SK-N-SH (cell line): Measurements from ENCODE around the gene CLIC3. TPM values are rescaled to one million over a fixed set of nuclear protein-coding genes. Genes with fewer than 3 reads are reported as not detected.

Source experiments
- CTCF ChIA-PET: fragments of 300-600, 350-600 bp; formaldehyde crosslinking; extraction: SDS; loops from one replicate; lab custom pipeline; 2021; lab: Yijun Ruan, JAX
- POLR2A ChIA-PET: fragments of 350-600 bp; sonication (Branson Sonifier 250); formaldehyde crosslinking; extraction: SDS; loops from one replicate; lab custom pipeline; 2020; ENCODE audit warnings: antibody characterized with exemption, inconsistent platforms; lab: Yijun Ruan, JAX
- DNase-seq: peaks from one replicate; pipeline ENCODE4 v3.0.0; 2012
- H2AFZ ChIP-seq: fragments of 200-600 bp; sonication (generic); 2 replicates; pipeline ENCODE4 v1.8.1; 2016; ENCODE audit warnings: antibody characterized with exemption, mild to moderate bottlenecking, low read depth
- H3F3A ChIP-seq: fragments of 200-600 bp; sonication (generic); replicated peaks from 2 replicates; pipeline ENCODE3; 2016; ENCODE audit warnings: antibody characterized with exemption, mild to moderate bottlenecking; ENCODE audit not compliant: insufficient read depth
- H3K27ac ChIP-seq, 2 experiments: fragments of 200-500 bp in 1 of 2; fragments of 200-600 bp in 1 of 2; sonication (Bioruptor generic) in 1 of 2; sonication (generic), shearing (Covaris generic) in 1 of 2; 2 replicates each; pipeline versions ENCODE4 v1.5.1 to v1.6.1; 2014 to 2016; ENCODE audit warnings: low read depth in 2 of 2, inconsistent platforms in 1 of 2, low read length in 1 of 2, mild to moderate bottlenecking in 1 of 2, mixed read lengths in 1 of 2
- H3K27me3 ChIP-seq: fragments of 200-600 bp; sonication (generic), shearing (Covaris generic); 2 replicates; pipeline ENCODE4 v1.6.1; 2016; ENCODE audit warnings: mixed run types; ENCODE audit not compliant: insufficient read depth
- H3K36me3 ChIP-seq, 2 experiments: fragments of 200-500 bp in 1 of 2; fragments of 200-600 bp in 1 of 2; sonication (Bioruptor generic) in 1 of 2; sonication (generic) in 1 of 2; replicated peaks in 1 of 2; 2 replicates each; pipeline versions ENCODE3 to v1.5.1; 2014 to 2016; ENCODE audit warnings: low read length in 1 of 2, mild to moderate bottlenecking in 1 of 2; ENCODE audit not compliant: insufficient read depth in 2 of 2, control insufficient read depth in 1 of 2
- H3K4me1 ChIP-seq, 2 experiments: fragments of 200-500 bp in 1 of 2; fragments of 200-600 bp in 1 of 2; sonication (Bioruptor generic) in 1 of 2; sonication (generic), shearing (Covaris generic) in 1 of 2; 2 replicates each; pipeline versions ENCODE4 v1.5.1 to v1.6.1; 2014 to 2016; ENCODE audit warnings: low read depth in 1 of 2, low read length in 1 of 2, mixed run types in 1 of 2; ENCODE audit not compliant: insufficient read depth in 2 of 2, control insufficient read depth in 1 of 2
- H3K4me2 ChIP-seq: fragments of 200-600 bp; sonication (generic), shearing (Covaris generic); 2 replicates; pipeline ENCODE4 v1.6.1; 2017; ENCODE audit warnings: mixed run types
- H3K4me3 ChIP-seq, 2 experiments: fragments of 200-500 bp in 1 of 2; fragments of 200-600 bp in 1 of 2; sonication (Bioruptor generic) in 1 of 2; sonication (generic), shearing (Covaris generic) in 1 of 2; 2 replicates each; pipeline versions ENCODE4 v1.5.1 to v1.8.1; 2014 to 2016; ENCODE audit warnings: low read depth in 2 of 2, inconsistent platforms in 1 of 2, low read length in 1 of 2, mild to moderate bottlenecking in 1 of 2, mixed read lengths in 1 of 2, moderate library complexity in 1 of 2
- H3K79me2 ChIP-seq: fragments of 200-600 bp; sonication (generic); 2 replicates; pipeline ENCODE4 v1.8.1; 2017; ENCODE audit warnings: mild to moderate bottlenecking; ENCODE audit not compliant: insufficient read depth
- H3K9ac ChIP-seq: fragments of 200-600 bp; sonication (generic); 2 replicates; pipeline ENCODE4 v1.6.1; 2017; ENCODE audit warnings: mixed run types
- H3K9me2 ChIP-seq: fragments of 200-600 bp; sonication (generic); 2 replicates; pipeline ENCODE4 v1.6.1; 2017; ENCODE audit warnings: mixed run types
- H3K9me3 ChIP-seq: fragments of 200-600 bp; sonication (generic); 2 replicates; pipeline ENCODE4 v1.6.1; 2017; ENCODE audit warnings: mixed run types, mild to moderate bottlenecking, moderate library complexity
- H4K20me1 ChIP-seq: fragments of 200-600 bp; sonication (generic); 2 replicates; pipeline ENCODE4 v1.6.1; 2017; ENCODE audit warnings: mild to moderate bottlenecking, mixed run types; ENCODE audit not compliant: insufficient read depth
- CHD2 ChIP-seq: fragments of 150-350 bp; IDR thresholded peaks from 2 replicates; pipeline ENCODE4 v1.6.1; 2018; ENCODE audit warnings: low read length; ENCODE audit not compliant: partially characterized antibody
- ELF1 ChIP-seq: IDR thresholded peaks from 2 replicates; pipeline ENCODE4 v1.4.0; 2012
- EP300 ChIP-seq, 2 experiments: IDR thresholded peaks; 2 replicates each; pipeline versions ENCODE4 v1.4.0 to v1.6.1; 2012; ENCODE audit warnings: borderline replicate concordance in 1 of 2, low read depth in 1 of 2, low read length in 1 of 2
- EZH2phosphoT487 ChIP-seq: fragments of 200-600 bp; sonication (generic); IDR thresholded peaks from 2 replicates; pipeline ENCODE4 v1.6.1; 2017; ENCODE audit warnings: low read depth, mixed run types, mild to moderate bottlenecking, antibody characterized with exemption, moderate library complexity, borderline replicate concordance
- FOSL2 ChIP-seq: IDR thresholded peaks from 2 replicates; pipeline ENCODE4 v1.4.0; 2012; ENCODE audit warnings: low read depth, mild to moderate bottlenecking, moderate library complexity, borderline replicate concordance
- FOXJ3 ChIP-seq: sonication (generic); formaldehyde crosslinking; IDR thresholded peaks from 2 replicates; pipeline ENCODE4 v1.5.1; 2020; ENCODE audit warnings: mild to moderate bottlenecking, missing genetic modification reagents
- FOXM1 ChIP-seq: IDR thresholded peaks from 2 replicates; pipeline ENCODE4 v1.4.0; 2012; ENCODE audit warnings: low read depth, mild to moderate bottlenecking
- GABPA ChIP-seq: IDR thresholded peaks from 2 replicates; pipeline ENCODE4 v1.4.0; 2012; ENCODE audit warnings: low read depth, mild to moderate bottlenecking
- GATA2 ChIP-seq: sonication (generic); formaldehyde crosslinking; IDR thresholded peaks from 2 replicates; pipeline ENCODE4 v1.5.0; 2020; ENCODE audit warnings: mild to moderate bottlenecking, missing genetic modification reagents
- JUND ChIP-seq: IDR thresholded peaks from 2 replicates; pipeline ENCODE4 v1.4.0; 2012
- MEF2A ChIP-seq: IDR thresholded peaks from 2 replicates; pipeline ENCODE4 v1.4.0; 2012; ENCODE audit warnings: low read depth, borderline replicate concordance
- MXI1 ChIP-seq: IDR thresholded peaks from 2 replicates; pipeline ENCODE4 v1.6.1; 2012; ENCODE audit warnings: mild to moderate bottlenecking, low read depth, low read length, improper control_type of control experiment
- NFIC ChIP-seq: IDR thresholded peaks from 2 replicates; pipeline ENCODE4 v1.4.0; 2012; ENCODE audit warnings: borderline replicate concordance
- NRF1 ChIP-seq: IDR thresholded peaks from 2 replicates; pipeline ENCODE4 v1.6.1; 2012; ENCODE audit warnings: low read depth, mild to moderate bottlenecking, low read length
- POLR2AphosphoS5 ChIP-seq: IDR thresholded peaks from 2 replicates; pipeline ENCODE4 v1.6.1; 2012; ENCODE audit warnings: low read depth, low read length
- RAD21 ChIP-seq: IDR thresholded peaks from 2 replicates; pipeline ENCODE4 v1.6.1; 2012; ENCODE audit warnings: mild to moderate bottlenecking, low read length
- RFX5 ChIP-seq: IDR thresholded peaks from 2 replicates; pipeline ENCODE4 v1.6.1; 2012; ENCODE audit warnings: mild to moderate bottlenecking, improper control_type of control experiment, low read length
- RXRA ChIP-seq: IDR thresholded peaks from 2 replicates; pipeline ENCODE4 v1.4.0; 2012; ENCODE audit warnings: low read depth, mild to moderate bottlenecking, borderline replicate concordance
- SIN3A ChIP-seq: IDR thresholded peaks from 2 replicates; pipeline ENCODE4 v1.6.1; 2012; ENCODE audit warnings: low read depth, mild to moderate bottlenecking, low read length, moderate library complexity, borderline replicate concordance
- SMC3 ChIP-seq: IDR thresholded peaks from 2 replicates; pipeline ENCODE4 v1.6.1; 2012; ENCODE audit warnings: low read depth, low read length, improper control_type of control experiment
- TAF1 ChIP-seq: IDR thresholded peaks from 2 replicates; pipeline ENCODE4 v1.6.1; 2012; ENCODE audit warnings: low read depth, mild to moderate bottlenecking, low read length, moderate library complexity, borderline replicate concordance
- WGBS: methylation state at CpG from one replicate; pipeline ENCODE4 v1.1.6; 2017; ENCODE audit warnings: low lambda C conversion rate; 5-methylcytosine and 5-hydroxymethylcytosine counted together
- polyA plus RNA-seq, 3 experiments: library from polyadenylated mRNA; depleted of rRNA; stranded (reverse); fragments of >200 nt; gene quantifications; 2 replicates each; pipeline ENCODE4 v1.2.3, GENCODE V29; 2012
- TF ChIP-seq, protein P1 (sequence below): fragments of 150-350 bp; IDR thresholded peaks from 2 replicates; pipeline ENCODE4 v1.6.1; 2016; ENCODE audit warnings: mild to moderate bottlenecking, low read depth, low read length
- TF ChIP-seq, protein P2 (sequence below): IDR thresholded peaks from 2 replicates; pipeline ENCODE4 v1.4.0; 2012; ENCODE audit warnings: low read depth
- TF ChIP-seq, protein P3 (sequence below): IDR thresholded peaks from 2 replicates; pipeline ENCODE4 v1.4.0; 2012; ENCODE audit warnings: low read depth, borderline replicate concordance

The CLIC3 gene
- polyA plus RNA-seq, 1 of the 3 experiments (the other 2 are of a cell fraction): 1.0 TPM

DNA sequence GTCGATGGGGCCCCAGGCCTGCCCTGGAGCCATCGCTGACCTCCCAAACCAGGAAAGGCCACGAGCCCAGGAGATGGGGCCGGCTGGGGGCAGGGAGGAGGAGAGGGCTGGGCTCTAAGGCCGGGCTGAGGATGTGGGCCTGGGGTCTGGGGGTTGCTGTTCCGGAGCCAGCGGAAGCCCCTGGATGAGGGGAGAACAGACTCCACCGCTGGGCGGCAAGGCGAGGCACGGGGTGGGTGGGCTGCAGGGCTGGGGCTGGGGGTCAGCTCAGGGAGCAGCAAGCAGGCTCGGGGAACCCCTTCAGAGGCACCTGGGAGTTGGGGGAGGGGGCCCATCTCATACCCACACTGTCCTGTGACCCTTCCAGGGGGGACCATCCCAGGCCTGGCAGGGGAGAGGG is 32.6 kb downstream of the CLIC3 start:
- CTCF ChIA-PET: interaction anchor here (0.6 to 1.9 kb wide), 3 partner anchors 62 to 67 kb away, joined by 3 to 7 read pairs (median 4); no protein-coding TSS in a partner anchor
- H3K9me2 ChIP-seq: no peaks in the 10 kb centered on the region
- POLR2A ChIA-PET: no interaction called here
- H4K20me1 ChIP-seq: no peaks in the 10 kb centered on the region
- DNase-seq: no peak
- no peak overlapping the region for H3K4me3 ChIP-seq
- 67% methylated on average over 1 of the region's 12 CpGs for WGBS
- no peaks in the 10 kb centered on the region for H3K79me2 ChIP-seq
- H2AFZ ChIP-seq: no peak overlapping the region
- TF ChIP-seq FOSL2: no peak
- TF ChIP-seq RAD21: no peak
- TF ChIP-seq MEF2A: no peak
- no peak for TF ChIP-seq NFIC
- no peak for TF ChIP-seq FOXM1
- TF ChIP-seq JUND: no peak
- TF ChIP-seq NRF1: no peak
- TF ChIP-seq, protein P1, sequence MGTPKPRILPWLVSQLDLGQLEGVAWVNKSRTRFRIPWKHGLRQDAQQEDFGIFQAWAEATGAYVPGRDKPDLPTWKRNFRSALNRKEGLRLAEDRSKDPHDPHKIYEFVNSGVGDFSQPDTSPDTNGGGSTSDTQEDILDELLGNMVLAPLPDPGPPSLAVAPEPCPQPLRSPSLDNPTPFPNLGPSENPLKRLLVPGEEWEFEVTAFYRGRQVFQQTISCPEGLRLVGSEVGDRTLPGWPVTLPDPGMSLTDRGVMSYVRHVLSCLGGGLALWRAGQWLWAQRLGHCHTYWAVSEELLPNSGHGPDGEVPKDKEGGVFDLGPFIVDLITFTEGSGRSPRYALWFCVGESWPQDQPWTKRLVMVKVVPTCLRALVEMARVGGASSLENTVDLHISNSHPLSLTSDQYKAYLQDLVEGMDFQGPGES: no peak
- TF ChIP-seq RFX5: no peak
- no peak for TF ChIP-seq SMC3
- no peak for TF ChIP-seq POLR2AphosphoS5
- TF ChIP-seq EZH2phosphoT487: no peak
- TF ChIP-seq, protein P2, sequence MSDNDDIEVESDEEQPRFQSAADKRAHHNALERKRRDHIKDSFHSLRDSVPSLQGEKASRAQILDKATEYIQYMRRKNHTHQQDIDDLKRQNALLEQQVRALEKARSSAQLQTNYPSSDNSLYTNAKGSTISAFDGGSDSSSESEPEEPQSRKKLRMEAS: no peak
- TF ChIP-seq EP300 (IDR thresholded peaks at IDR 0.05; ENCODE audit: borderline replicate concordance in 1 of 2, low read depth in 1 of 2, low read length in 1 of 2): no peak
- H3K9ac ChIP-seq: no peak overlapping the region
- no peak overlapping the region for H3K4me2 ChIP-seq
- peaks cover 0 to 8% of the 10 kb centered on the region in 2 experiments; a peak in 1 of 4 replicates for H3K4me1 ChIP-seq
- H3K27me3 ChIP-seq: no peaks in the 10 kb centered on the region
- H3K9me3 ChIP-seq: no peaks in the 10 kb centered on the region
- no peaks in the 10 kb centered on the region for H3K36me3 ChIP-seq
- no peaks in the 10 kb centered on the region for H3F3A ChIP-seq
- H3K27ac ChIP-seq: no peak overlapping the region

DNA sequence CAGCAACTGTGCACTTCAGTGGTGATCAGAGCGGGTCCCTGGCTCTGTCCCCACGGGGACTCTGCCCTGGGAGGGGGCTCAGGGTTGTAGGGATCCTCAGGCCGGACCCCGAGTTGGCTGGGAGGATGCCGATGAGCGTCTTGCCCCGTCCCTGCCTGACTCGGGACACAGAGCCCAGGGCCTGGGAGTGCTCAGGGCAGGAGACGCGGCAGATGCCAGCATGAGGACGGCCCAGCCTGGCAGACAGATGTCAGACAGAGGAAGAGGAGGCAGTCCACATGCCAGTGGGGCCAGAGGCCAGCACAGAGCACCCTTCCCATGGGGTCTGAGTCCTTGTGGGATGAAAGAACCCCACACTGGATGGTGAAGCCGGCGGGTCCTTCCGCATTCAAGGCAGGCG is 33.0 kb downstream of the CLIC3 start:
- Histone ChIP-seq H3K79me2 (no peaks in the 10 kb centered on the region), H3K27me3 (no peaks in the 10 kb centered on the region), H3K4me1 (peaks cover 0 to 8% of the 10 kb centered on the region in 2 experiments; a peak in 1 of 4 replicates), H3K9ac (no peak overlapping the region), H3K4me3 (no peak overlapping the region), H3F3A (no peaks in the 10 kb centered on the region), H3K27ac (no peak overlapping the region), H3K9me3 (no peaks in the 10 kb centered on the region), H2AFZ (no peak overlapping the region), H3K36me3 (no peaks in the 10 kb centered on the region), H4K20me1 (no peaks in the 10 kb centered on the region), H3K9me2 (no peaks in the 10 kb centered on the region), H3K4me2 (no peak overlapping the region)
- CTCF ChIA-PET: interaction anchor here (0.6 to 1.9 kb wide), 3 partner anchors 19 to 68 kb away, joined by 3 to 7 read pairs (median 6); partner anchors contain the start of genes C8G and FBXW5
- POLR2A ChIA-PET: no interaction called here
- WGBS: 79% methylated on average over 14 of the region's 15 CpGs
- DNase-seq: no peak
- TF ChIP-seq SIN3A: no peak
- TF ChIP-seq EZH2phosphoT487: no peak
- TF ChIP-seq, protein P3, sequence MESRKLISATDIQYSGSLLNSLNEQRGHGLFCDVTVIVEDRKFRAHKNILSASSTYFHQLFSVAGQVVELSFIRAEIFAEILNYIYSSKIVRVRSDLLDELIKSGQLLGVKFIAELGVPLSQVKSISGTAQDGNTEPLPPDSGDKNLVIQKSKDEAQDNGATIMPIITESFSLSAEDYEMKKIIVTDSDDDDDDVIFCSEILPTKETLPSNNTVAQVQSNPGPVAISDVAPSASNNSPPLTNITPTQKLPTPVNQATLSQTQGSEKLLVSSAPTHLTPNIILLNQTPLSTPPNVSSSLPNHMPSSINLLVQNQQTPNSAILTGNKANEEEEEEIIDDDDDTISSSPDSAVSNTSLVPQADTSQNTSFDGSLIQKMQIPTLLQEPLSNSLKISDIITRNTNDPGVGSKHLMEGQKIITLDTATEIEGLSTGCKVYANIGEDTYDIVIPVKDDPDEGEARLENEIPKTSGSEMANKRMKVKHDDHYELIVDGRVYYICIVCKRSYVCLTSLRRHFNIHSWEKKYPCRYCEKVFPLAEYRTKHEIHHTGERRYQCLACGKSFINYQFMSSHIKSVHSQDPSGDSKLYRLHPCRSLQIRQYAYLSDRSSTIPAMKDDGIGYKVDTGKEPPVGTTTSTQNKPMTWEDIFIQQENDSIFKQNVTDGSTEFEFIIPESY: no peak
- TF ChIP-seq TAF1: no peak
- TF ChIP-seq EP300 (IDR thresholded peaks at IDR 0.05; ENCODE audit: borderline replicate concordance in 1 of 2, low read depth in 1 of 2, low read length in 1 of 2): no peak
- TF ChIP-seq ELF1: no peak
- no peak for TF ChIP-seq GABPA
- no peak for TF ChIP-seq GATA2 (CRISPR knock-in tag)
- no peak for TF ChIP-seq CHD2
- no peak for TF ChIP-seq POLR2AphosphoS5
- TF ChIP-seq RXRA: no peak
- no peak for TF ChIP-seq MXI1
- no peak for TF ChIP-seq SMC3
- TF ChIP-seq JUND: no peak
- no peak for TF ChIP-seq FOXJ3 (CRISPR knock-in tag)
- TF ChIP-seq FOSL2: no peak
